Lower leg skin (tissue), 3 donors: ENCODE data around the gene BUD13.

Experiments
- POLR2A ChIP-seq, 2 donors: fragments of 450-650 bp; IDR thresholded peaks; one replicate each; pipeline ENCODE4 v1.6.1; 2016 to 2017; ENCODE audit warnings: antibody characterized with exemption in 2 of 2, mild to moderate bottlenecking in 1 of 2, moderate library complexity in 1 of 2
- TF ChIP-seq, protein P1 (sequence below), 3 donors: fragments of 450-650 bp; IDR thresholded peaks; one replicate each; pipeline ENCODE4 v1.5.1; 2016; ENCODE audit warnings: antibody characterized with exemption in 3 of 3, mild to moderate bottlenecking in 3 of 3, moderate library complexity in 2 of 3

DNA sequence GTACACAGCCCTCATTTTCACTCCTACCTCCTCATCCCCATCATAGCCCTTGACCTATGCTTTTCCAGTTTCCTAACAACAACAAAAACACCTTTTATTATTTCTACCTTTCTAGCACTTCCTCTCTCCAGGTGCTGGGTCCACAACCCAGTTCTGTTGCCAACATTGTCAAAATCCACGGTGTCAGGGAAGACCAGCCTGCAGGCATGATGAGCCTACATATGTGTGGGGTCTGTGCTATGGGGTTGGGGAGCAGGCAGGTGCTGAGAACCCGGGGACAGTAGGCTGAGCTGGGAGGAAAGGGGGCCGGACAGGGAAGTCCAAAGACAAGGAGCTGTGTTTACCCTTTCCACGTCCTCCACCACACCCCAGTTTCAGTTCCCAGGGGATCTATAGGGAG, 15.7 kb upstream of the BUD13 start:
- TF ChIP-seq, protein P1, sequence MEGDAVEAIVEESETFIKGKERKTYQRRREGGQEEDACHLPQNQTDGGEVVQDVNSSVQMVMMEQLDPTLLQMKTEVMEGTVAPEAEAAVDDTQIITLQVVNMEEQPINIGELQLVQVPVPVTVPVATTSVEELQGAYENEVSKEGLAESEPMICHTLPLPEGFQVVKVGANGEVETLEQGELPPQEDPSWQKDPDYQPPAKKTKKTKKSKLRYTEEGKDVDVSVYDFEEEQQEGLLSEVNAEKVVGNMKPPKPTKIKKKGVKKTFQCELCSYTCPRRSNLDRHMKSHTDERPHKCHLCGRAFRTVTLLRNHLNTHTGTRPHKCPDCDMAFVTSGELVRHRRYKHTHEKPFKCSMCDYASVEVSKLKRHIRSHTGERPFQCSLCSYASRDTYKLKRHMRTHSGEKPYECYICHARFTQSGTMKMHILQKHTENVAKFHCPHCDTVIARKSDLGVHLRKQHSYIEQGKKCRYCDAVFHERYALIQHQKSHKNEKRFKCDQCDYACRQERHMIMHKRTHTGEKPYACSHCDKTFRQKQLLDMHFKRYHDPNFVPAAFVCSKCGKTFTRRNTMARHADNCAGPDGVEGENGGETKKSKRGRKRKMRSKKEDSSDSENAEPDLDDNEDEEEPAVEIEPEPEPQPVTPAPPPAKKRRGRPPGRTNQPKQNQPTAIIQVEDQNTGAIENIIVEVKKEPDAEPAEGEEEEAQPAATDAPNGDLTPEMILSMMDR (IDR thresholded peaks at IDR 0.05) = no peak
- no peak for TF ChIP-seq POLR2A (IDR thresholded peaks at IDR 0.05)
